GDM1 (cell line): ENCODE results near the gene OPN3.
"Not testable (repeated sequence)": the region's sequence is repeated elsewhere in the genome, so short reads cannot be mapped to it uniquely, and the experiment has no call there.

Experiments
- DNase-seq: peaks from one replicate; lab custom pipeline; 2025; lab: John Stamatoyannopoulos, UW

The OPN3 gene

GRCh38 chr1:241640149-241640866 is at the start of gene OPN3, which contains the start of gene CHML:
OPN3 (minus strand) TSS chr1:241640369; CDS start chr1:241640254, 115 bp downstream.
CHML (minus strand) TSS chr1:241640369; CDS start chr1:241635766, 4,603 bp downstream.
- peak; percentile 89 for DNase-seq

GRCh38 chr1:241688940-241689368 is 48.8 kb upstream of the OPN3 start:
- no peak for DNase-seq

DNA sequence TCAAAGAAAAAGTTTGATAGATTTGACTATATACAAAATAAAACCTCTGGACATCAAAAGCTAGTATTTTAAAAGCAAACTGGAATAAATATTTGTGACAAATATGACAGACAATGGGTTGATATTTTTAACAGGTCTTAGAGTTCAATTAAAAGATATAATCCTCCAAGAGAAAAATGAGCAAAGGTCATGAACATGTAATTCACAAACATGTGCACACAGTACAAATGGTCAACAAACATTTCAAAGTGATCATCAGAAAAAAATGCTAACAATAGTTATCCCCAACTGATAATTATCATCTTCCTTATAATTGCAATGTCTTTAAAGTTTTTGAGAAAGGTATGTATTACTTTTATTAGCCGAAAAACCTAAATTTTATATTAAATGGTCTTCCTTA is 43.9 kb upstream of the OPN3 start:
- no peak for DNase-seq

DNA sequence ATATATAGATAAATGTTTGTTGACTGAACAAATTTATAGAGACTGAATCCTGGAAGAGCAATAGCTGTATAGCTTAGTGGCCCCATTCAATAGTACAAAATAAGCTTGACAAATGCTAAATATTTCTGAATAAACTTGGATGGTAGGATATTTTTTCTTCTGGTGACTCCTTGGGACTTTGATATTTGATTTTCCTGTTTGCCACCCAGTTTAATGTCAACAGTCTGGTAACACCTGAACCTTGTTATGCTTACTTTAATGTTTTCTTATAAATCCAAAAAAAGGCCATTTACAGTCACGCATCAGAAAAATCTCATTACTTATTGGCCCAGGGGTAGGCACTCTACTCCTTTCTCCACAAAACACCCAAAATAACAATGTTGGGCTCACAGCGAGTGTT is 42.8 kb upstream of the OPN3 start:
- no peak for DNase-seq

- DNase-seq, result not testable (repeated sequence)
Measured at GRCh38 chr1:241681861-241682448, 41.8 kb upstream of the OPN3 start.

- DNase-seq, result no peak
Measured at GRCh38 chr1:241679961-241680360, 39.8 kb upstream of the OPN3 start.

- DNase-seq, result no peak
Measured at GRCh38 chr1:241679404-241679803, 39.2 kb upstream of the OPN3 start.

GRCh38 chr1:241678536-241678935 is 38.4 kb upstream of the OPN3 start:
- DNase-seq, result no peak

GRCh38 chr1:241677201-241677600 is 37.0 kb upstream of the OPN3 start:
- DNase-seq, result no peak

DNA sequence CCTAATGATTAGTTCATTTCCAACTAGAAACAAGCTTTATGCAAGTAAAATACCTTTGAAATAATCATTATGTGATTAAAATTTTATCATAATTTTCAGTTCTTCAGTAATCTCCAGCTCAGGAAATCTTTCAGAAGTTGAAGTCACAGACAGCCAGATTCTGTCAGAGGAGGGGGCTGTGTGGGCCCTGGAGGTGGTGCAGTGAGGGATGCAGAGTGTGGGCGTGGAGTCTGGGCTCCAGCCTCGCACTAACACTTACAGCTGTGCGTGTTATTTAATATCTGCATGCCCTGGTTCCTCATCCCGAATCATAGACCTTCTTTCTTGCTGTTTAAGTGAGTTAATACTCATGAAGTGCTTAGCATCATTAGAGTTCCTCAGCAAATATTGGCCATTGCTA is 35.8 kb upstream of the OPN3 start:
- DNase-seq, result no peak

- no peak for DNase-seq
Measured at GRCh38 chr1:241674805-241675384, 34.7 kb upstream of the OPN3 start.

- DNase-seq, result no peak
Measured at GRCh38 chr1:241672301-241672700, 32.1 kb upstream of the OPN3 start.

DNA sequence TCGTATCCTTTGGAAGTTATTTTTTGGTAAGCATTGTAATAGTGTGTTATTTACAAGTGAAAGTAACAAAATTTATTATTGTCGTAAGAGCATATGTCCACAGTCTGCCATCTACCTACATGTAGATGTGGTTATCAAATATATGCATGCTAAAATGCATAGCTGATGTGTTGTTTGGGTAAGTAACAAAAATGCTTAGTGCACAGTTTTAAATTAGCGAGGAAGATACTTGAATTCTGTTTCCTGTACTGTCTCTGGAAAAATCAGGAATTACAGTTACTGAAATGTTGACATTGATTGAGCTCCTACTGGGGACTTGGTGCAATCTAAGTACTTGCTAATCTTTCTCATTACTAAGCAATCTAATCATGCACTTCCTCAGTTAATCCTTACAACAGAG is 26.2 kb upstream of the OPN3 start:
- no peak for DNase-seq

DNA sequence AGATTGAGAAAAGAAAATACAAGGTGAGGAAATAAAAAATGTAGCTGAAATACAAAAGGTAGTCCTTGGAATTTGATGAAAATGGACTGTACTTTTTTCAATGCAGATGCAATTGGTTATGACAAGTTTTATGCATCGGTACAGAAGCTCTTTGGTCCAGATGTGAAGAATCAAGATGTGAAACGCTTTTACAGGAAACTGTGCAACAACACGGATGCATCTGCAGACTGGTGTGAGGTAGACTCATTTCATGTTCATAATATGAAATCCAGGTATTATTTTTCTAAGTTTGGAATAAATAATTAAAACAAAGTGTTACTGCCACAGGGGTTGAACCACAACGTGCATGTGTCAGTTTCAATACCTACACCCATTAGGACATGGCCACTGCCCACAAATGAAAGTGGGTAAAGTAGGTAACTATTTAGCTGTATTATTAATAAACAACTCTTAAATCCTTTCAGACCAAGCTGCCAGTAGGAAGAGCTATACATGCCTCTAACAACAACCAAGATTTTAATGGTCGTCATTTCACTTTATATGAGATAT is 20.3 kb upstream of the OPN3 start:
- DNase-seq, result no peak

DNA sequence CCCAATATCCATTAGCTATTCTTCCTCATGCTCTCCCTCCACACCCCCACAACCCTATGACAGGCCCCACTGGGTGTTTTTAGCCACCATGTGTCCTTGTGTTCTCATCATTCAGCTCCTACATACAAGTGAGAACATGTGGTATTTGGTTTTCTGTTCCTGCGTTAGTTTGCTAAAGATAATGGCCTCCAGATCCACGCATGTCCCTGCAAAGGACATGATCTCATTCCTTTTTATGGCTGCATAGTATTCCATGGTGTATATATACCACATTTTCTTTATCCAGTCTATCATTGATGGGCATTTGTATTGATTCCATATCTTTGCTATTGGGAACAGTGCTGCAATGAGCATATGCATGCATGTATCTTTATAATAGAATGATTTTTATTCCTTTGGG is 18.8 kb upstream of the OPN3 start:
- not testable (repeated sequence) for DNase-seq

- no peak for DNase-seq
Measured at GRCh38 chr1:241658081-241658793, 18.1 kb upstream of the OPN3 start.

- DNase-seq, result no peak
Measured at GRCh38 chr1:241654641-241655040, 14.5 kb upstream of the OPN3 start.

- DNase-seq, result no peak
Measured at GRCh38 chr1:241654019-241654418, 13.8 kb upstream of the OPN3 start.

- no peak for DNase-seq
Measured at GRCh38 chr1:241652012-241652411, 11.8 kb upstream of the OPN3 start, which contains the start of gene WDR64. WDR64 (plus strand) TSS chr1:241652281; CDS start chr1:241652485, 204 bp downstream.

- no peak for DNase-seq
Measured at GRCh38 chr1:241648159-241648558, 8.0 kb upstream of the OPN3 start.

GRCh38 chr1:241647658-241648057 is 7.5 kb upstream of the OPN3 start:
- DNase-seq, result no peak

DNA sequence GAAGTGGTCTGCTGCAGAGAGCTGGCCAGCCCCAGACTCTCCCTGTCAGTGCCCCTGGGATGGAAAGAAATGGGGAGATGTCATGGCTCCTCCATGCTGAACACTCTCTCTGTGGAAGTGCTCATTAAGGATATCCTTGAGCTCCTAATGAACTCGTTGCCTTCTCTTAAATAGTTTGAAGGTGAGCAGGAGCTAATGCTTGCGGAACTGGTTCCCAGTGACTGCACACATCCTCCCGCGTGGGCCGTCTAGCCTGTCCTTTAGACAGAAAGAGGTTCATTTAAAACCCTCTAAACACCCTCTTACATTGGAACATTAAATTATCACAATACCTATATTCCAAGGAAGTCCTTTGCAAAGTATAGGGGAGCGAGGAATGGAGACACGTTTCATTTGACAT is 6.0 kb upstream of the OPN3 start:
- no peak for DNase-seq
